HG02885 (cell line): Measurements from ENCODE around the gene CACNA1G.

Experiments
- ATAC-seq: cut with Tn5 transposase; IDR thresholded peaks from one replicate; pipeline ENCODE4 v1.9.1; 2021; ENCODE audit warnings: mild to moderate bottlenecking; ENCODE audit not compliant: unreplicated experiment, poor library complexity

CACNA1G gene

DNA sequence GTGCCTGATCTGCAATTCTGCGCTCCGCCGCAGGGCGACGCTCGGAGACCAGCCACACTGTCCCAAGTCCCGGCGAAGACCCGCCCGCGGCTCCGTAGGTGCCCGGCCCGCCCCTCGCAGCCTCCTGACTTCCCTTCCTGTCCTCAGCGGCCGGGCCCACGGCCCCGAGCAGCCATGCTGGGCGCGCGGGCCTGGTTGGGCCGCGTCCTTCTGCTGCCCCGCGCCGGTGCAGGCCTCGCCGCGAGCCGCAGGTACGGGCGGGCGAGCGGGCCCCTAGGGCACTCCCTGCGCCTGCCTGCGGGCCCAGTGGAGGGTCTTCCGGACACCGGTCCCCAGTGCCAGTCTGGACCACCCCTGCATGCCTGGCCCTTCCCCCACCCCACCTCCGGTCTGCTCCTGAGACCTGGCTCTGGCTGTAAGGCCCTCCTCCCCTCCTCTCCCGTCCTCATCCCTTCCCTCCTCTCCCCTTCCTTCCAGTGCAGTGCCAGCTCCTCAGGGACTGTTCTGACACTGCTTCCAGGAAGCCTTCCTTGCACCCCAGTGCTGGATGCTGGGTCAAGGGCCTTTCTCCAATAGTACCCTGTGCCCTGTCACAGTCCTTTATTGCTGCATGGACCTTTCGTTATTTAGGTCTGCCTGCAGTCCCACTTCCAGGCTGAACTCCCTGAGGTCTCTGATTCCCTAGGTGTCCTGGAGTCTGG is 13.3 kb upstream of the CACNA1G start, which contains the start of gene SPATA20:
Gene SPATA20 (plus strand): TSS at position 140 of the 701 bp plus-strand sequence. CDS start 35 bp downstream, at position 175.
- ATAC-seq, result peak; percentile 77

DNA sequence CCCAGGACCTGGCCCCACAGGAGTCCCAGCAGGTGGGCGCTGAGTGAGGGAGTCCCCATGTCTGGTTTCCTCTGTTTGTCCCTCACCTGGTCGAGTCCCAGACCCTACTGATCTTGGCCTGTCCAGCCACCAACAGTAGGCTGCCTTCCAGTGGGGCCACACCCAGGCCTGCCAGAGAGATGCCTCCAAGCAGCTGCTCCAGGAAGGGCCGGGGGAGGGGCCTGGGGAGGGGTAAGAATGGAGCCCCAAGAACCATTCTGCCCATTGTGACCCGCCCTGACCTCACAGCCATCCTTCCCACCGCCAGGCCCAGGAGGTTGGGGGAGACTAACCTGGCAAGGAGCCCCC is 12.8 kb upstream of the CACNA1G start:
- ATAC-seq, result no peak

DNA sequence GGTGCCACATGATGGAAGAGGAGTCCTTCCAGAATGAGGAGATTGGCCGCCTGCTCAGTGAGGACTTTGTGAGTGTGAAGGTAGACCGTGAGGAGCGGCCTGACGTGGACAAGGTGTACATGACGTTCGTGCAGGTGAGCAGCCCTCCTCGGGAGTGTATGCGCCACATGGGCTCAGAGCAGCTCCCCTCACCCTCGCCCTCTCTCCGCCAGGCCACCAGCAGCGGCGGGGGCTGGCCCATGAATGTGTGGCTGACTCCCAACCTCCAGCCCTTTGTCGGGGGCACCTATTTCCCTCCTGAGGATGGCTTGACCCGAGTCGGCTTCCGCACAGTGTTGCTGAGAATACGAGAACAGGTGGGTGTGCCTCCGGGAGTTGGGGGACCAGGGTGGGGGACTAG is 11.7 kb upstream of the CACNA1G start:
- ATAC-seq, result no peak

DNA sequence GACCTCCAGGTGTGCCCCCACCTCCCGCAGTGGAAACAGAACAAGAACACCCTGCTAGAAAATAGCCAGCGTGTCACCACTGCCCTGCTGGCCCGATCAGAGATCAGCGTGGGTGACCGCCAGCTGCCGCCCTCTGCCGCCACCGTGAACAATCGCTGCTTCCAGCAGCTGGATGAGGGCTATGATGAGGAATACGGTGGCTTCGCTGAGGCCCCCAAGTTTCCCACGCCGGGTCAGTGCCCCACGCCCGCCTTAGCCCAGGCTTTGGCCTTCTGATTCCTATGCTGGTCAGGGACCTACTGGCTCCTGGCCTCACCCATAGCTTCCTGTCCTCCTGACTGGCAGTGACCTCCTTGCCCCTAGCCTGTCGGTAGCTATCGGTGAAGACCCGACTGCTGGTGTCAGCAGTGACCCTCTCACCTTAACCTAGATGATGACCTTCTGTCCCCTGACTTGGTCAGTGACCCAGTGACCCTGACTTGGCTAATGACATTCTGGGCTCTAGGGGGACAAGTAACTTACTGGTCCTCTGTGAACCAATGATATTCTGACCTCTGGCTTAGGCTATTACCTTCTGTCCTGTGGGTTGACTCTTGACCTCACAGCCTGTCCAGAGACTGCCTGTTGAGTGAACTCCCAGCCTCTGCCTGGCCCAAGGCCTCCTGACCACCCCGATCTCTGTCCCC is 11.1 kb upstream of the CACNA1G start:
- ATAC-seq, result no peak

DNA sequence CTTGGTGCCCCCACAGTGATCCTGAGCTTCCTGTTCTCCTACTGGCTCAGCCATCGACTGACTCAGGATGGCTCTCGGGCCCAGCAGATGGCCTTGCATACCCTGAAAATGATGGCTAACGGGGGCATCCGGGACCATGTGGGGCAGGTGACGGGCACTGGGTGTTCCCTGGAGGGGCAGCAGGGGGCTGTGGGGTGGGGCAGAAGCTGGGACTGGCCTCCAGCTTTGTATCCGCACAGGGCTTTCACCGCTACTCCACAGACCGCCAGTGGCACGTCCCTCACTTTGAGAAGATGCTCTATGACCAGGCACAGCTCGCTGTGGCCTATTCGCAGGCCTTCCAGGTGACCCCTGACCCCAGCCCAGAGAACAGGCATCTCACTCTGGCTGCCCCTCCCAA is 10.5 kb upstream of the CACNA1G start:
- no peak for ATAC-seq

DNA sequence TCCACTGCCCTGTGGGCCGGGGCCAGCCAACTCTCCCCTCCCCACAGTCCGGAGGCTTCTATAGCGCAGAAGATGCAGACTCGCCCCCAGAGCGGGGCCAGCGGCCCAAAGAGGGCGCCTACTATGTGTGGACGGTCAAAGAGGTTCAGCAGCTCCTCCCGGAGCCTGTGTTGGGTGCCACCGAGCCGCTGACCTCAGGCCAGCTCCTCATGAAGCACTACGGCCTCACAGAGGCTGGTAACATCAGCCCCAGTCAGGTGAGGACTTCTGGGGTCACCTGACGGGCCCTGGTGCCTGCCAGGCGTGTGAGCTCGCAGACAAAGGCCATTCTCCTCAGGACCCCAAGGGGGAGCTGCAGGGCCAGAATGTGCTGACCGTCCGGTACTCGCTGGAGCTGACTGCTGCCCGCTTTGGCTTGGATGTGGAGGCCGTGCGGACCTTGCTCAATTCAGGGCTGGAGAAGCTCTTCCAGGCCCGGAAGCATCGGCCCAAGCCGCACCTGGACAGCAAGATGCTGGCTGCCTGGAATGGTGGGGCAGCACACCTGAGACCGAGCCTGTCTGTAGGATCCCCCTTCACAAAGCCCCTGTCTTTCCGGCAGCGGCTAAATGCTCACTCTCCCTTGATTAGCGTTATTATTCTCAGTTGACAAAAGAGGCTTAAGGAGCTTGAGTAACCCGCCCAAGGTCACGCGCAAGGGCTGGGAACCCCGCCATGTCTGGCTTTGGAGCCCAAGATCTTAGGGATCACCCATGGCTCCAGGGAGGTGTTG is 9.7 kb upstream of the CACNA1G start:
- ATAC-seq, result no peak

DNA sequence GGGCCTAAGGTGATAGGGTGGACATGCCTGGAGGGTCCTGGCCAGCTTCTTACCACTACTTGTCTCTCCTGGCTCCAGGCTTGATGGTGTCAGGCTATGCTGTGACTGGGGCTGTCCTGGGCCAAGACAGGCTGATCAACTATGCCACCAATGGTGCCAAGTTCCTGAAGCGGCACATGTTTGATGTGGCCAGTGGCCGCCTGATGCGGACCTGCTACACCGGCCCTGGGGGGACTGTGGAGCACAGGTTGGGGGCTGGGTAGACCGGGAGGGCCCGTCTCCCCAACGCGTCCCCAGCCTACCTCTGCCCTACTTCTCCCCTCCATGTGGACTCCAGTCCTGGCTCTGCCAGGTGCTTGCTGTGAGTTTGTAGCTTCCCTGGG is 9.1 kb upstream of the CACNA1G start:
- ATAC-seq, result no peak

DNA sequence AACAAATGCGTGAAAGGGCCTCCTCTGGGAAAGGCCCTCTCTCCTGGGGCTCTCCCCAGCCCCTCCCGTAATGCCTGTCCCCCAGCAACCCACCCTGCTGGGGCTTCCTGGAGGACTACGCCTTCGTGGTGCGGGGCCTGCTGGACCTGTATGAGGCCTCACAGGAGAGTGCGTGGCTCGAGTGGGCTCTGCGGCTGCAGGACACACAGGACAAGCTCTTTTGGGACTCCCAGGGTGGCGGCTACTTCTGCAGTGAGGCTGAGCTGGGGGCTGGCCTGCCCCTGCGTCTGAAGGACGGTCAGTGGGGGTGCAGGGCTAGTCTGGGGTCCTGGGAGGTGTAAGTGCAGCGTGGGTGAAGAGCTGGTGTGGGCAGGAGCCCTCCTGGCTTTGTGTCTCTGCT is 8.6 kb upstream of the CACNA1G start:
- no peak for ATAC-seq

DNA sequence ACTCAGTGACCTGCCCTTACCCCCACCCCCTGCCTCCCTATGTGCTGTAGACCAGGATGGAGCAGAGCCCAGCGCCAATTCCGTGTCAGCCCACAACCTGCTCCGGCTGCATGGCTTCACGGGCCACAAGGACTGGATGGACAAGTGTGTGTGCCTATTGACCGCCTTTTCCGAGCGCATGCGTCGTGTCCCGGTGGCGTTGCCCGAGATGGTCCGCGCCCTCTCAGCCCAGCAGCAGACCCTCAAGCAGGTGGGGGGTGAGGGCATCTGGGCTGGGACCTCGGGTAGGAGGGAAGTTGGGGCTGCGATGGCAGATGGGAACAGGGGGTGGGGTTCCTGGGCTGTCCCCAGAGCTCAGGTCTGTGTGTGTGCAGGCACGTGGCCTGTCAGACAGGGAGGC is 6.3 kb upstream of the CACNA1G start:
- ATAC-seq, result no peak

DNA sequence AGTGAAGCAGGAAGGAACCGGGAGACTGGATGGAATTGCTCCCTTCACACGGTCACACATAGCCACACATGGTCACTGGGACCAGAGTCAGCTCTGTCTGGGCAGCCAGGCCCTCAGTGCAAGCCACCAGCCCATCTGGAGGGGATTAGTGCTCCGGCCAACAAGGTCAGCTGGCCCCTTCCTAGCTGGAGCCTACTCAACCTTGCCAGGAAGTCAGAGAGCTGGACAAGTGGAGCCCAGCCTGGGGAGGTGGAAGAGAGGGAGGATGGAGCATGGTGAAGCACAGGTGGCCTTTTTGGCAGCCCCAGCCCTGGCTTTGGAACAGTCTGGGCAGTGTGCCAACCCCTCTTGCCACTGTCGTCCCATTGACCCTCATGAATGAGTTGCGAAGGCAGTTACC is 3.7 kb upstream of the CACNA1G start:
- ATAC-seq, result no peak

DNA sequence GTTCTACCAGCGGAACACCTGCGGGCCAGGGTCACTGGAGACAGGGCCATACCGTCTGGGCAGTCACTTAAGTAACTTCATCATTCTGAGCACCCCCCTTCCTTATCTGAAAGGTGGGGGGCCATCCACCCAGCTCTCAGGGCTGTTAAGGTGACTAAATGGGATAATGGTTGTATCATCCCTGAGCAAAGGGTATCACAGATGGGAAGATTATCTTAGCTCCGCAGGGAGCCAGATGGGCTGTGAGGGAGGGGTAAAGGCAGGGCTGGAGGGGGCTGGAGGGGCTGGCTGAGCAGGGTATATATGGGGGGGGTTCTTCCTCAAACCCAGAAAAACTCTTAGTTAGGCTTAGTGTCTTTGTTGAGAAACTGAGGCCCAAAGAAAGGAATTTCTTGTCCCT is 2.9 kb upstream of the CACNA1G start:
- no peak for ATAC-seq

DNA sequence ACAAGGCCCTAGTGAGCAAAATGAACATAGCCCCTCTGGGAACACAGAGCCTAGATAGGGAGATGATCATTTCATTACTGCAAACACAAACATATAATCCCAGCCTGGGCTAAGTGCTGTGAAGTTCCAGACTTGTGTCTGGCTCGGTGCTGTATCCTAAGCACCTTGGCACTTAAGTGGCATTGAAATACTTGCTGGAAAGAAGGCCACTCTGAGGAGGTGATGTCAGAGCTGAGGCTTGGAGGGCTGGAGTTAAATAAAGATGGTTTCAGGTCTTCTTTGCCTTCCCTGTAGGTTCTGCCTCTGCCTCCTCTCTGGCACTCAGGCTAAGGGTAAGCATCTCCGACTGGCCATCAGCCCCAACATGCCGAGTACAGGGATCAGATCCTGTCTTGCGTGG is 2.4 kb upstream of the CACNA1G start:
- ATAC-seq, result no peak

DNA sequence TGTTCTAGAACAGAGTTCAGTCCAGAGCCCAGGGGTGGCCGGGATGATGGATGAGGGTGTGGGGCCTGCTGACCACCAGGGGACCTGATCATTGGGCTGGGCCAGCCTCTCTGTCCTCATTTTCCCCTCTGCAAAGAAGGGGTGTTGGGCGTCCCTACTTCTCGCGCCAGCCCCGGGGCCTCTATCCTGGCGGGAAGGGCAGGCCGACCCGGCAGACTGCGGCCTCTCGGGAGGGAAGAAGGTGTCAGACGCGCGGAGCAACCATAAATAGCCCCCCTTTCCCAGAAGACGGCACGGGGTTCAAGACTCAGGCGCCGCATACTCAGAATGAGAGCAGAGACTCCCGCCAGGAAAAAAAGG is 2.0 kb upstream of the CACNA1G start:
- ATAC-seq, result no peak

DNA sequence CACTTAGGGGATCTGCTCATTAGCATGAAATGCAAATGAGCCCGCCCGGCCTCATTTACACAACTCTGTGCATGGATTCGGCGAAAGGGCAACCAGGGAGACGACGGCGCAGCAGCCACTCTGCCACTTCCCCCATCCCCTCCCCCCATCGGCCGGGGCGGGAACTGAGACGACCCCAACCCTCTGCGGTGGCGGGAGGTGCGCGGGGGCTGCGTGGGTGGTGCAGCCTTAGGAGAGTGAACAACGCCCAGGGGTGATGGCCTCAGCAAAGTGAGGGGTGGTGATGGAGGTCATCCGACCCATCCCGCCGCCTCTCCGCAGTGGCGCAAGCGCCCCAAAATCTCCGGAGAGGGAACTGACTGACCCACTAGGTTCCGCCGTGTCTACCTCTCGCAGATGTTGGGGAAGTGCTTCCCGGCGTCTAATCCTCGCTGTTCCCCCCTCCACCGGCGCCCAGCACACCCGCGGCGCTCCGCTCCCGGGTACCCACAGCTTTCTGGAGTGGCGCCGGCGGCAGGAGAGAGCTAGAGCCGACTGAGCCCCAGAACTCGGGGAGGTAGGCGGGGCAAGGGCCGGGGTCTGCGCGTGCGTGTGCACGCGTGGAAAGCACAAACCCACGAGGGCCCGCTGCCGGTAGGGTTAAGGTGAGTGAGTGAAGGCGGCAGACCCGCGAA is 1.4 kb upstream of the CACNA1G start:
- no peak for ATAC-seq

DNA sequence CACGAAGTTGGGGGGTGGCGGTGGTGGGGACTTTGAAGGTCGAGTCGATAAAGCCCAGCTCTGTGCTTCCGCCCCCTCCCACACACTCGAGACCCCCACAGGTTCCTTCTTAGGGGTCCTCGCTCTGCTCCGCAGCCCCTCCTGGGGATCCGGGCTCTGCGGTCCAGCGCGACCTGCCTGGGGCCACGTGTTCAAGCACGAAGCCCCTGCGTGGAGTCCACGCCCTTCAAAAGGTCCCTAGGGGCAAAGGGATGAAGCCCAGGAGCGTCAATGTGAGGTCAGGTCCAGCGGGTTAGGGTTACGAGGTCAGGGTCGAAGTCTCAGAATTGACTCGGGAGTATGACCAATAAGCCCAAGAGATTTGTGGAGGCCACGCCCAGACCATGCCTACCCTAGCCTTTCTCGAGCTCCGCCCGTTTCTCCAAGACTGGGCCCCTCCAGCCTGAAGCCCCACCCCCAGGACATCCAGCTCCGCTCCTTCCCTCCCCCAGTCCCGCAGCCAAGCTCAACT is 786 bp upstream of the CACNA1G start:
- ATAC-seq, result no peak

DNA sequence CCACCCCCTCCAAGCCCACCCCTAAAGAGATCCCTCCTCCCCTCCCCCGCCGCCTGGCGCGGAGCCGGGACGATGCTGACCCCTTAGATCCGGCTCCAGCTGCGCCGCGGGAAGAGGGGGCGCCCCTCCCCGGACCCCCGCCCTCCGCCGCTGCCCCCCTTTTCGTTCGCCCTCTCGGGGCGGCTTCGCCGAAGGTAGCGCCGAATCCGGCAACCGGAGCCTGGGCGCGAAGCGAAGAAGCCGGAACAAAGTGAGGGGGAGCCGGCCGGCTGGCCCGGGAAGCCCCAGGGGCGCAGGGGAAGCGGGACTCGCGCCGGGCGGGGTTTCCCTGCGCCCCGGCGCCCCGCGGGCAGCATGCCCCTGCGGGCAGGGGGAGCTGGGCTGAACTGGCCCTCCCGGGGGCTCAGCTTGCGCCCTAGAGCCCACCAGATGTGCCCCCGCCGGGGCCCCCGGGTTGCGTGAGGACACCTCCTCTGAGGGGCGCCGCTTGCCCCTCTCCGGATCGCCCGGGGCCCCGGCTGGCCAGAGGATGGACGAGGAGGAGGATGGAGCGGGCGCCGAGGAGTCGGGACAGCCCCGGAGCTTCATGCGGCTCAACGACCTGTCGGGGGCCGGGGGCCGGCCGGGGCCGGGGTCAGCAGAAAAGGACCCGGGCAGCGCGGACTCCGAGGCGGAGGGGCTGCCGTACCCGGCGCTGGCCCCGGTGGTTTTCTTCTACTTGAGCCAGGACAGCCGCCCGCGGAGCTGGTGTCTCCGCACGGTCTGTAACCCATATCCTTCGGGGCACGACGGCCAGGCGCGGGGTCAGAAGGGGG is 623 bp downstream of the CACNA1G start:
- ATAC-seq, result peak; percentile 8

DNA sequence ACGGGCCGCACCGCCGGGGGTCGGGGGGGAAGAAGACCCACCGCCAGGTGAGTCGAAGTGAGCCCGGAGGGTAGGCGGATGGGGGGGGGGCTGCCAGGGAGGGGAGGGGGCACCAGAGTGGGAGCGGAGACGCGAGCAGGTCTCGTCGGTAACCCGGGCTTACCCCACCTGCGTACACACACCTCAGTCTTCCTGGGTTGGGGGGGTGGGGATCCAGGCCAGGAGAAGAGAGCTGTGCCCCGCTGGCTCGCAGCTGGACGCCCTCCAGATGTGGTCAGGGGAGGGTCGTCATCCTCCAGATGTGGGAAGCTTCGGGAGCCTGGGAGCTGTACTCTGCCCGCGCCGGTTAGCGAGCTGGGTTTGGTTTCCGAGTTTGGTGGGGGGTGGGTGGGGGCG is 1.2 kb downstream of the CACNA1G start:
- ATAC-seq, result no peak

DNA sequence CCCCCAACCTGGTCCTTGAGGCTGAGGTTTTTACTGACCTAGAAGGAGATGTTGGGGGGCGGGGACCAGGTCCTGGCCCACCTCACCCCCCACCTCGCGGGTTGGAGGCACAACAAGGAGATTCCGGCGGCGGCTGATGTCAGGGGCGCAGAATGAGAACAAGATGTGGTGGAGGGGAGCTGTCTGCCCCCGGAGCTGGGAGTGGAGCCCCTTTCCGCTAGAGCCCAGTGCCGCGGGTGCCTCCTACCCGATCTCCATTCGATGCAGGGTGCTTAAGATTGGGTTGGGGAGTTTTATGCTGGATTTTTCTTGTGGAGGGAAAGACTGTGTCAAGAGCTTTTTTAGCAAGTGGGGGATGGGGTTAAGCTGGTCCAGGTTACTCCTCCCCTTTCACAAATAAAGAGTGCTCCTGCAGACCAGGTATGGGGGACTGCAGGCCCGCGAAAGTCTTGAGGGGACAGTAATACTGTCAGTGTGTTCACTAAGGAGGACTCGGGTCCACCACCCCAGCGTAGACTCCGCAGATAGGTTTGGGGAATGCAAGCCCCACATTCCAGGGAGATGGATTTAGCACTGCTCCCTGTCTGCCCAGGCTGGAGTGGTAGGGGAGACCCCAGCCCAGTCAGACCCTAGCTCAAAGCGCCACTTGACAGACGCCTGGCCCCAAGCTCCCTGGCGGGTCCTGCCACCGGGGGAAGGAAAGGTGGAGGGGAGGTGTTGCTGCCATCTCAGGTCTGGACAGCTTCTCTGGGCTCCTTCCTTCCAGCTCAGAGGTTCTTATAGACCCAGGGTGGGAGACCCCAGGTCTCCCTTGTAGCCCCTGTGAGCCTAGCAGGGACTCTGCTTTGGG is 2.0 kb downstream of the CACNA1G start:
- no peak for ATAC-seq

DNA sequence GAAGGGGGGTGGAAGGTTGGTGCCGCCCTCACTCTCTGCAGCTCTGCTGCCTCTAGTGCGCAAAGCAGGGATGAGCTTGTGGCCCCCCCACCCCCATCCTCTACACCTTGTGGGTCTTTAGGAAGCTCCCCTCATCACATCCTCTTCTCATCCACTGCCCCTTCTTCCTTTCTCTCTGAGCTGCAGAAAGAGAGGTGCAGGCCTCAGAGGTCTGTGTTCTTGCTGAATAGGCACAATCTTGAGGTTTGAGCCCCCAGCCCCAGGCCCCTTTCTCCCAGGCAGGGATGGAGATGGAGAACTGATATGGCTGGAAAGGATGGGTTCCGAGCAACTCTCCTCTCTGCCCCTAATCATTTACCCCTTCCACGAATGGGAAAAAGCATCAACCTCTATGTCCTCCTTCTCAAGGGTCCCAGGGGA is 2.6 kb downstream of the CACNA1G start:
- no peak for ATAC-seq
